ENCODE data around the gene GALK1.

DNA sequence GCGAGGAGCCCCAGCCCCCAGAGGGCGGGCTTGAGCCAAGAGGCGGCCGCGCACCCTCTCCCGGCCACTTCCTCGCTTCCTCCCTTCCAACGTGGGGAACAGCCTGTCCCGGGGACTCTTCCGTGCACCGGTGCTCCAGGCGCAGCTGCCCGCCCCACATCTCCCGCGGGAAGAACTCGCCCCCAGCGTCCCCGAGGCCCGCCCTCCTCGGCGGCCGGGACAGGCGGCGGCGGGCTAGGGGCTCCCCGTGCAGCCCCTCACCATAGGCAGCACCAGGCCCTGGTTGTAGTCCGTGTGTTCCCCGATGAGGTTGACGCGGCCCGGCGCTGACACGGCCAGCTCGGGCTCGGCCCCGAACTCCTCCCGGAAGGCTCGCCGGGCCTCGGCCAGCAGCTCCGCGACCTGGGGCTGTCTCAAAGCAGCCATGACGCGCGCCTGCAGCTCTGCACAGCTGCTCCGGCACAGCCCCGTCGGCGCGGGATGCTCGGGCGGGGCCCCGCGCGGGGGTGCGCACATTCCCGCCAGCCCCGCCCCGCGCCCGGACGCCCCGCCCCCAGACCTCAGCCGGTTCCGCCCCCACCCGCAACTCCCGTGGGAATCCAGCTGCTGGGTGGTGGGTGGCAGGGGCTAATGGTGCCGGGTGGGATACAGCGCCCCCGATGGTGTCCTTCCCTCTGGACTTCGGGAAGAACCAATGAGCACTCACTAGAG is at the start of gene GALK1:
- TF ChIP-seq CTCF (IDR thresholded peaks at IDR 0.05) (peak; percentile 83), POLR2AphosphoS5 (IDR thresholded peaks at IDR 0.05; ENCODE audit: low read depth, low read length) (no peak)
- TF ChIP-seq, protein P1, sequence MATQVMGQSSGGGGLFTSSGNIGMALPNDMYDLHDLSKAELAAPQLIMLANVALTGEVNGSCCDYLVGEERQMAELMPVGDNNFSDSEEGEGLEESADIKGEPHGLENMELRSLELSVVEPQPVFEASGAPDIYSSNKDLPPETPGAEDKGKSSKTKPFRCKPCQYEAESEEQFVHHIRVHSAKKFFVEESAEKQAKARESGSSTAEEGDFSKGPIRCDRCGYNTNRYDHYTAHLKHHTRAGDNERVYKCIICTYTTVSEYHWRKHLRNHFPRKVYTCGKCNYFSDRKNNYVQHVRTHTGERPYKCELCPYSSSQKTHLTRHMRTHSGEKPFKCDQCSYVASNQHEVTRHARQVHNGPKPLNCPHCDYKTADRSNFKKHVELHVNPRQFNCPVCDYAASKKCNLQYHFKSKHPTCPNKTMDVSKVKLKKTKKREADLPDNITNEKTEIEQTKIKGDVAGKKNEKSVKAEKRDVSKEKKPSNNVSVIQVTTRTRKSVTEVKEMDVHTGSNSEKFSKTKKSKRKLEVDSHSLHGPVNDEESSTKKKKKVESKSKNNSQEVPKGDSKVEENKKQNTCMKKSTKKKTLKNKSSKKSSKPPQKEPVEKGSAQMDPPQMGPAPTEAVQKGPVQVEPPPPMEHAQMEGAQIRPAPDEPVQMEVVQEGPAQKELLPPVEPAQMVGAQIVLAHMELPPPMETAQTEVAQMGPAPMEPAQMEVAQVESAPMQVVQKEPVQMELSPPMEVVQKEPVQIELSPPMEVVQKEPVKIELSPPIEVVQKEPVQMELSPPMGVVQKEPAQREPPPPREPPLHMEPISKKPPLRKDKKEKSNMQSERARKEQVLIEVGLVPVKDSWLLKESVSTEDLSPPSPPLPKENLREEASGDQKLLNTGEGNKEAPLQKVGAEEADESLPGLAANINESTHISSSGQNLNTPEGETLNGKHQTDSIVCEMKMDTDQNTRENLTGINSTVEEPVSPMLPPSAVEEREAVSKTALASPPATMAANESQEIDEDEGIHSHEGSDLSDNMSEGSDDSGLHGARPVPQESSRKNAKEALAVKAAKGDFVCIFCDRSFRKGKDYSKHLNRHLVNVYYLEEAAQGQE (IDR thresholded peaks at IDR 0.05; ENCODE audit: insufficient read depth in 1 of 2, low read depth in 2 of 2, low read length in 1 of 2) = no peak

Measured in Panc1 (cell line).